Right lung (tissue), 5 donors: ENCODE data around the gene CCDC93. TPM values are rescaled to one million over a fixed set of nuclear protein-coding genes. Genes with fewer than 3 reads are reported as not detected.
"Not testable (repeated sequence)": the region's sequence is repeated elsewhere in the genome, so short reads cannot be mapped to it uniquely, and the experiment has no call there.

Source experiments
- DNase-seq, 2 donors: peaks; one replicate each; pipeline ENCODE4 v3.0.0-alpha.2; 2013
- polyA plus RNA-seq, 5 donors: library from polyadenylated mRNA; unstranded; fragments of 120-200 nt; gene quantifications; one replicate each; pipeline versions ENCODE4 v1.2.1 to v1.2.3, GENCODE V29; 2013; ENCODE audit warnings: inconsistent platforms in 1 of 5, low replicate concordance in 1 of 5; ENCODE audit not compliant: insufficient read length in 5 of 5, insufficient read depth in 1 of 5

Gene CCDC93
- polyA plus RNA-seq, 5 donors: 32.5 to 57.6 (median 51.1) TPM

- no peak for DNase-seq
These were observed 57.7 kb downstream of the CCDC93 start for GRCh38 chr2:117956036-117956796.

GRCh38 chr2:117953231-117953630 is 60.6 kb downstream of the CCDC93 start:
- no peak for DNase-seq

DNA sequence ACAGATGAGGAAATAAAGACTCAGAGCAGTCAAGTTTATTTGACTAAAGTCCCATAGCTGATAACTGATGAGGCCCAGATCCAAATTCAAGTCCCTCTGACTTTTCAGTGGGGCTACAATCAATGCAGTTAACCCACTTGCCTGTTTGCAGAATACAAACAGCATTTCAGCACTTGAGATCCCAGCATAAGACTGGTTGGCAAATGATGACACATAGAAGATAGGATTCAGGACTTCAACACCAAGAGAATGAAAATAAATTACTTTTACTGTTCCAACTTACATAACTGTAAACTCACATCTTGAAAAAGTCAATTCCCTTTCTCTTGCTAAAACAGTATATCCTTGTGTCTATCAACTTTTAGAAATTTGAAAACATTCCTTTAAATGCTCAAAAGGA is 61.2 kb downstream of the CCDC93 start:
- DNase-seq: no peak

DNA sequence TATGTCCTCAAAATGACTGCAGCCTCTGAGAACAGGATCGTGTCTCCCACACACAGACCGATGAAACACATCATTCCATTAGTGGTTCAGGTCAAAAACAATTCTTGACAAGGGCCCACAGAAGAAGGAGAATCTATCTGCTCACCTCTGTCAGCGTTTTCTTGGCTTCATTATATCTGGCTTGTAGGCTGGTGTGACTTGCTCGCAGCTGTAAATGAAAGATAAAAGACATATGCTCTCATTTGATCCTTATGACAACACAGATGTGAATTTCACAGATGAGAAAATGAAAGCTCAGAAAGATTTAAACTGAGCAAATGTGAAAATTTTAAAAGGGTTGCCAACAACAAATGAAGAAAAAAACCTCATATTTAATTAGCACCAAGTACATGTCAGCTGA is 61.6 kb downstream of the CCDC93 start:
- no peak for DNase-seq

DNA sequence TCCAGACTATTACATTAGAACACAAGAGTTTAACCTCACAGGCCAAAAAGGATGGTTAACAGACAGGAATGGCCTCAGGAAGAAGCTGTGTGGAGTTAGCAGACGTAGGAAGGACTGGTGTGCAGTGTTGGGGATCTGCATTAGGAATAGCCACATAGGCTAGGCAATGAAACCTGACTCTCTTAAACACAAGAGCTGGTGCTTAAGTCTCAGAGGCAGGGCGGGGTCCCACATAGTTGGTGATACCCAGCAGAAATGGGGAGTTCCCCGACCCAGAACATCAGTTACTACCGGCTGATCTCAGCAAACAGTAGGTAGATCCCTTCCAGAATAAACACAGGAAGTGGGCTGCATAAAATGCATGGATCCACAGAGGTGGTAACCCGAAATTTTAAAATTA is 64.1 kb downstream of the CCDC93 start:
- no peak for DNase-seq

GRCh38 chr2:117948615-117949014 is 65.3 kb downstream of the CCDC93 start:
- DNase-seq: no peak

DNA sequence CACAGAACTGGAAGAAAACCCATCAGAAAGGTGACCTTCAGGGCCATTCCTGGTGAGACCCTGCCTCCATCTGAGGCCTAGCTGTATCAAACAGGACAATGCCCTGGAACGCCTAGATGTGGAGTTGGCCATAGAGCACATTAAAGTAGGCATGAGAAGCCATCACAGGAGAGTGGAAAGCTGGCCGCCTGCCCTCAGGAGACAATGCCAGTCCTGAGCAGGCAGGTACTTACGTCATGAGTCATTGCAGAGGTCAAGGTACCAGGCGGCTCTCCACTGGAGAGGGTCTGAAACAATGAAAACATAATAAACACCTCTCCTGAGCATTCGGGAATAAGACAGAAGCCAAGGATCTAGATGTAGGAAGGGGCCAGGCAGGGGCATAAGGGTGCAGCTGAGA is 68.6 kb downstream of the CCDC93 start:
- DNase-seq: no peak

- DNase-seq: no peak
These were observed 69.1 kb downstream of the CCDC93 start for GRCh38 chr2:117944816-117945215.

GRCh38 chr2:117943013-117943672 is 70.7 kb downstream of the CCDC93 start:
- no peak for DNase-seq

DNA sequence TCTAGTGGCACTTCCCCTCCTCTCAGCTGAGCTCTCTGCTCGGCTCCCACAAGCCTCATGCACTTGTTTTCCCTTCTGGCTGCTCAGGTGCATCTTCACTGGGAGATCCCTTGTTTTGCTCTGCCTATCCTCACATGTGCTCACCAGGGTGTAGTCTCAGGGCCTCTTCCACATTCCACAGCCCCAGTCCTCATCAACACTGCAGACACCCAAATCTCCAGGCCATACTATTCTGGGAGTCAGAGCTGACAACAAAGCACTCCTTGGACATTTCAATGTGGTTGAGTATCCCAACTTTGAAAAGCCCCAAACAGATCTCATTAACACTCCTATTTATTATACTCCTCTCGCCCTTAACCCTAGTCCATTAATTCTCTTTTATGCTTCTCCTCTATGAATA is 71.3 kb downstream of the CCDC93 start:
- no peak for DNase-seq

- no peak for DNase-seq
These were observed 72.2 kb downstream of the CCDC93 start for GRCh38 chr2:117941693-117942092.

- DNase-seq: no peak
These were observed 73.4 kb downstream of the CCDC93 start for GRCh38 chr2:117940436-117940835.

DNA sequence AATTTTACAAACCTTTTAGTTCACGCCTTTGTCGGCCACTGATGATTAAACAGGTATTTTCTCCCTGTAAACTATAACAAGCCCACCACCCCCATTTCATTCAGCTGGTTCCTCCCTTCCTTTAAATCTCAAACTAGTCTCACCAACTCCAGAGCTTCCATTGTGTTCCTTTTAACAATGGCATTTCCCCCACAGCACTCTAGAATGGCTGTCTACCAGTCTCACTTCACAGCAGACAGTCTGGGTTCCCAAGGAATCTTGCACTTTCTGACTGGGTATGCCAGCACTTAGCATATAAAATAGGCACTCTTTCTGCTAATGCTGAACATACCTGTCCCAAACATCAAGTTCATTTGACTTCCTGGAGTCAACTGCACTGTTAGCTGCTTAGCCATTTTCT is 75.3 kb downstream of the CCDC93 start:
- no peak for DNase-seq

DNA sequence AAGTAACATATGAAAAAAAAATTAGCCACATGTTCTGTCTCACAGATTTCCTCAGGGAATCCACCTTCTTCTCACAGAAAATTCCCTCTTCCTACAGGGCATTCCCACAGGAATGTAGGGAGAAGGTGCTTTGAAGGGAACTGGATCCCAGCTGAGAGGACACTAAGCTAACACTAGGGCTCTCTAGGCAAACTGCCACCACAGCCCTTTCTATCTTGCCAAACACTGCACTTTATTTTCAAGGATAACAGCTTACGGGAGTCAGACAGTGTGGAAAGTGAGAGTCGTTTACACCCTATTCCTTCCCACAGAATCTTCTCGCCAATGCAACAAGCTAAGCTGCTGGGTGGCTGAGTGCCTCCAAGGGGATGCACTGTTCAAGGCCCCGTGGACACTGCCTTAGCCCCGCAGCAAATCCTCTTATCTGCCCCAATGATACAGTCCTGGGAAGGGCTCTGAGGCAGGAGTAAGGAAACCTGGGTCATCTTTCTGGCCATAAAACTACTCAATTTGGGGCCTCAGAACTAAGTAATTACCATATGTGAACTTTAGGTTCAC is 76.9 kb downstream of the CCDC93 start:
- DNase-seq: no peak

DNA sequence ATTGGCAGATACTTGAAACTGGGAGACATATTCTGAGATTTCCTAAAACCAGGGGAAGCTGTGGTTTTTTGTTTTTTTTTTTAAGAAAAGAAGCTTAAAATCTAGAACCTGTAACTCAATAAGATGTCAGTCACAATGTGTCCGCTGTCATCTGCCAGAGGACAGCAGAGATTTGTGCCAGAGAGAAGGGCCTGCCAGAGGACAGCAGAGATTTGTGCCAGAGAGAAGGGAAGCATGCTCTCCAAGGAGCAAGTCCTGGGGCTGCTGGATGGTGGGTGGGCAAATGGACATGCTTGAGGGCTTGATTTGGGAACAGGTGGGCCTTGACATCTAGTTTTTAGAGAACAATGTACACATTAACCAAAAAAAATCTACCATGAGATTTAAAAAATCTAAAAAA is 77.9 kb downstream of the CCDC93 start:
- no peak for DNase-seq

GRCh38 chr2:117935456-117935855 is 78.4 kb downstream of the CCDC93 start:
- DNase-seq: no peak

DNA sequence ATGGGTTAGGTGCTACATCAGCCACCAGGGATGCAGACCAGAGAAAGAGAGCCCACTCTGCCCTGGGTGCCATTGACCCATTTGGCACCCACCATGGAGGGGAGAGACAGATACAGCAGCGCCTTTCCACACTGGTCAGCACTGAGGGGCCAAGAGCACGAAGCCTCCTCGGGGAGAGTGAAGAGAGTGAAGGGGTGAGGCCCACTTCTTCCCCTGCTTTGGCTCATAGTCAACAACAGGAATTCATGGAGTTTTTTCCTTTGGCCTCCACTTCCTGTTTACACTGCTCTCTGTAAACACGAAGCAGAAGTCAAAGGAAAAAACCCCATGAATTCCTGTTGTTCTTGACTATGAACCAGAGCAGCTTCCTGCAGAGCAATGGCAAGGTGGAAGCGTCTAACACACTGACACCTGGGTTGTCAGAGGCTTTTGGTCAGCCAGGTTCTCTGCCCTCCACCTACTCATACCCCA is 80.0 kb downstream of the CCDC93 start:
- DNase-seq: no peak

DNA sequence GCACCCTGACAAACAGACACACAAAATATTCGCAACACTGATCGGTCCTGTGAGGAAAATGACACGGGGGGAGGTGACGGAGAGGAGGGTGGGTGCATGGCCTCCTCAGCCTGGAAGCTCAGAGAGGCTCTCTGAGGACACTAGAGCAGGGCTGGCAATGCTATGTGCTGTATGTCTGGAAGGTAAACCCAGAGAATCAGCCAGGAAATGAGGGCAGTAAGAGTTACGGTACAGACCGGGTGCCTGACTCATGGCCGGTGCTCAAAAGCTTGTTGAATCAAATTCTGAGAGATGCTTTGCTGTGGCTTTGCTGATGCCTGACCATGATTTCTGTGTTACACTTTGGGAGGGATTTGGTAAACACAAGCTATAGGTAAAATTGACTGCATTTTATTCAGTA is 81.9 kb downstream of the CCDC93 start:
- no peak for DNase-seq

- DNase-seq: no peak
These were observed 82.6 kb downstream of the CCDC93 start for GRCh38 chr2:117931266-117931665.

- DNase-seq: no peak
These were observed 83.1 kb downstream of the CCDC93 start for GRCh38 chr2:117930775-117931174.

DNA sequence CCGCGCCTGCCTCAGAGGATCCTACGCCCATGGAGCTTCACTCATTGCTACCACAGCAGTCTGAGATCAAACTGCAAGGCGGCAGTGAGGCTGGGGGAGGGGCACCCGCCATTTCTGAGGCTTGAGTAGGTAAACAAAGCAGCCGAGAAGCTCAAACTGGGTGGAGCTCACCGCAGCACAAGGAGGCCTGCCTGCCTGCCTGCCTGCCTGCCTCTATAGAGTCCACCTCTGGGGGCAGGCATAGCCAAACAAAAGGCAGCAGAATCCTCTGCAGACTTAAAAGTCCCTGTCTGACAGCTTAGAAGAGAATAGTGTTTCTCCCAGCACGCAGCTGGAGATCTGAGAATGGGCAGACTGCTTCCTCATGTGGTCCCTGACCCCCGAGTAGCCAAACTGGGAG is 90.4 kb downstream of the CCDC93 start:
- DNase-seq: not testable (repeated sequence)

DNA sequence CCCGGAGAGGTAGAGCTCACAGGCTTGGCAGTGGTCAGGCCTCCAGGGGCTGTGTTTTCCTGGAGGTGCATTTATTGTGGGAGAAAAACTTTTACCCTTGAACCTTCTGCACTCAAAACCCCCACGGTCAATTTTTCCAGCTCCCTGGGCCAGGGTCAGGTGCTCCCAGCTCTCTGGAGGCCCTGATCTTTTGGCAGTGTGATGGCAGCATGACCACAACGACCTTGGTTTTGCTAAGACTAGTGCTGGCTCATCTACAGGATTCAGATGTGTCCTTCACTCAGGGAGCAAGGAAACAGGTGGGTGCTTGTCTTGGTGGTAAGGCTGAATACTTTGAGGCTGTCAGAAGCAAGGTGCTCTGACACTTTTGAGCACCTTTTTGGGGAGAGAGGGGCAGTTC is 92.3 kb downstream of the CCDC93 start:
- DNase-seq: no peak

DNA sequence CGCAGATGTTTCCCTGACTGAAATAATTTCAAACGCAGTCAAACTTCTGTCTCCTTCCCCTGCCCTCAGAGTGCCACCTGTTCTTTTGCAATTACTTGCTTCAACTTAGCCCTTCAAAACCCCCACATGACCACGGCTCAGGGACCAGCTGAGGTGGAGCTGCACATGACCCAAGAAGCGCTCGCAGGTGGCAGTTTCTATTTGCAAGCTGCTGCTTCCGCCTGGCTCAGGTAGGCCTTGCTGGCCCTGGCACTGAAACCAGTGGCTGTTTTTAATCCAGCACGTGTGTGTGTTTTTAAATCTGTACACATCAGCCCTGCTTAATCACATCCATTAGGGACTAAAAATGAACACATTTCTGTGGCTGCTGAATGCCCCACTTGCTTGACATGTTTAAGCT is 95.3 kb downstream of the CCDC93 start:
- no peak for DNase-seq
